ENCODE data around the gene DISC1.

DNA sequence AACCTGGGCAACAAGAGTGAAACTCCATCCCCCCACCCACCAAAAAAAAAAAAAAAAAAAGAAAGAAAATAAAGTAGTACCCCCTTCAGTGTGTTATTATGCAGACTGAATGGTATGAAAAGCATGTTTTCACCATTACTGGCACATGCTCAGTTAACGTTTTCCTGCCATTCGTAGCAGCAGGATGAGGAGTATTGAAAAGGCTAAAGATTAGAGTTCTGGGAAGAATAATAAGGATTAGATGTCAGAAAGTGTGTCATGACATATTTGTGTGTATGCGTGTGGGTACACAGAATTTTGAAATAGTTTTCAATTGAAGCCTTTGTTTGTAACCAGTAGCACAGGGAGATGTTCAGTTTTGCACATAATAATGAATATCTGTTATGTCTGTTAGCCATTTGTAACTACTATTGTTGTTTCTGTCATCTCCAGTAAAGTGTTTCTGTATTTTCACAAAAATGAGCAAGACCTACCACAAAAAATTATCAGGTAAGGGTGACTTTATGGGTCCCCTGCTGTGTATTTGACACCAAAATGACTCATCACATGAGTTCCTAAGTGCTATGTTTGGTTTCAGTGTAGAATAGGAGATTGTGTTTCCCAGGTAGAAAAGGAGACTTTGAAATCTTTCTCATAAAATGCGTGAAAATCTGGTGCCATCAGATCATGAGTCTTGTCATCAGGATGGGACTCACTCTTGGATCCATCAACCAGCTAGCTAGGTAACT lies 358.9 kb downstream of the DISC1 start:
- TF ChIP-seq, protein P1, sequence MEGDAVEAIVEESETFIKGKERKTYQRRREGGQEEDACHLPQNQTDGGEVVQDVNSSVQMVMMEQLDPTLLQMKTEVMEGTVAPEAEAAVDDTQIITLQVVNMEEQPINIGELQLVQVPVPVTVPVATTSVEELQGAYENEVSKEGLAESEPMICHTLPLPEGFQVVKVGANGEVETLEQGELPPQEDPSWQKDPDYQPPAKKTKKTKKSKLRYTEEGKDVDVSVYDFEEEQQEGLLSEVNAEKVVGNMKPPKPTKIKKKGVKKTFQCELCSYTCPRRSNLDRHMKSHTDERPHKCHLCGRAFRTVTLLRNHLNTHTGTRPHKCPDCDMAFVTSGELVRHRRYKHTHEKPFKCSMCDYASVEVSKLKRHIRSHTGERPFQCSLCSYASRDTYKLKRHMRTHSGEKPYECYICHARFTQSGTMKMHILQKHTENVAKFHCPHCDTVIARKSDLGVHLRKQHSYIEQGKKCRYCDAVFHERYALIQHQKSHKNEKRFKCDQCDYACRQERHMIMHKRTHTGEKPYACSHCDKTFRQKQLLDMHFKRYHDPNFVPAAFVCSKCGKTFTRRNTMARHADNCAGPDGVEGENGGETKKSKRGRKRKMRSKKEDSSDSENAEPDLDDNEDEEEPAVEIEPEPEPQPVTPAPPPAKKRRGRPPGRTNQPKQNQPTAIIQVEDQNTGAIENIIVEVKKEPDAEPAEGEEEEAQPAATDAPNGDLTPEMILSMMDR (IDR thresholded peaks at IDR 0.05) = no peak
- TF ChIP-seq POLR2A (IDR thresholded peaks at IDR 0.05) = no peak
